Measurements from ENCODE around the gene NMRK2. TPM values are rescaled to one million over a fixed set of nuclear protein-coding genes. Genes with fewer than 3 reads are reported as not detected.
A peak's percentile ranks its signal among the peaks of the same experiment; 100 is the strongest.

The NMRK2 gene
- total RNA-seq, 4 donors from 2014 or later: 46.3 to 168 (median 106) TPM

- Histone ChIP-seq H3K27me3 (no peaks in the 10 kb centered on the region), H3K4me1 (peaks cover 18 to 20% of the 10 kb centered on the region in 2 donors), H3K27ac (peak overlapping the region in 3 of 4 donors; percentile 89 to 100 (median 91)), H3K36me3 (peaks cover 0 to 88% of the 10 kb centered on the region in 2 donors), H3K4me3 (no peak overlapping the region), H3K9me3 (no peaks in the 10 kb centered on the region)
- ATAC-seq: no peak
- in situ Hi-C loops (cut with MboI; ENCODE audit: low sequenced_read_pairs in 4 of 4): loop anchor here in 1 of 4 donors (10.0 kb wide), 1 partner anchor 84 kb away; the partner anchor contains the start of gene ZBTB7A
- no peak for DNase-seq
- intact Hi-C loops (cut with DNase I; ENCODE audit: low total_unique reads): loop anchor here (10.0 kb wide), 1 partner anchor 364 kb away; the partner anchor contains the start of gene MPND
- TF ChIP-seq POLR2A (IDR thresholded peaks at IDR 0.05): no peak
- TF ChIP-seq, protein P1, sequence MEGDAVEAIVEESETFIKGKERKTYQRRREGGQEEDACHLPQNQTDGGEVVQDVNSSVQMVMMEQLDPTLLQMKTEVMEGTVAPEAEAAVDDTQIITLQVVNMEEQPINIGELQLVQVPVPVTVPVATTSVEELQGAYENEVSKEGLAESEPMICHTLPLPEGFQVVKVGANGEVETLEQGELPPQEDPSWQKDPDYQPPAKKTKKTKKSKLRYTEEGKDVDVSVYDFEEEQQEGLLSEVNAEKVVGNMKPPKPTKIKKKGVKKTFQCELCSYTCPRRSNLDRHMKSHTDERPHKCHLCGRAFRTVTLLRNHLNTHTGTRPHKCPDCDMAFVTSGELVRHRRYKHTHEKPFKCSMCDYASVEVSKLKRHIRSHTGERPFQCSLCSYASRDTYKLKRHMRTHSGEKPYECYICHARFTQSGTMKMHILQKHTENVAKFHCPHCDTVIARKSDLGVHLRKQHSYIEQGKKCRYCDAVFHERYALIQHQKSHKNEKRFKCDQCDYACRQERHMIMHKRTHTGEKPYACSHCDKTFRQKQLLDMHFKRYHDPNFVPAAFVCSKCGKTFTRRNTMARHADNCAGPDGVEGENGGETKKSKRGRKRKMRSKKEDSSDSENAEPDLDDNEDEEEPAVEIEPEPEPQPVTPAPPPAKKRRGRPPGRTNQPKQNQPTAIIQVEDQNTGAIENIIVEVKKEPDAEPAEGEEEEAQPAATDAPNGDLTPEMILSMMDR (IDR thresholded peaks at IDR 0.05 in 4 of 5, conservative IDR thresholded peaks at IDR 0.05 in 1 of 5): no peak
Observed at GRCh38 chr19:3980353-3981251, 47.7 kb downstream of the NMRK2 start.

DNA sequence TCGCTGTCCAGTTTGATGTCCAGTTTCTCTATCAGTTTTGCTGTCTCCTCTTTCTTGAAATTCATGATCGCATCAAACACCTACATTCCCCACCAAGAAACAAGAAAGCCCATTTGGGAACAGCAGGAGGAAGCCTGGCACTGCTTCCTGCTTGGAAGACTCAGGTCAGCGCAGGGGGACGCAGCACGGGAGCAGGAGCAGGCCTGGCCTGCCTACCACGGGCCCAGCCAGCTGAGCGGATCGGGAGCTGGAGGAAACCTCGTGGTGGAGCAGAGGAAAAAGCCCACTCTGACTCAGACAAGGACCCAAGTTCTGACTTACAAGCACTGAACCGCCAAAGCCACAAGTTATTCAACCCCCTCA is 48.5 kb downstream of the NMRK2 start:
- no peaks in the 10 kb centered on the region for H3K9me3 ChIP-seq
- in situ Hi-C loops (cut with MboI; ENCODE audit: low sequenced_read_pairs in 4 of 4) (loop anchor here in 1 of 4 donors (10.0 kb wide), 1 partner anchor 83 kb away; the partner anchor contains the start of gene ZBTB7A), intact Hi-C loops (cut with DNase I; ENCODE audit: low total_unique reads) (loop anchor here (10.0 kb wide), 1 partner anchor 363 kb away; the partner anchor contains the start of gene MPND)
- TF ChIP-seq, protein P1 (IDR thresholded peaks at IDR 0.05 in 4 of 5, conservative IDR thresholded peaks at IDR 0.05 in 1 of 5): no peak
- TF ChIP-seq POLR2A (IDR thresholded peaks at IDR 0.05): no peak
- ATAC-seq (no peak), DNase-seq (no peak)
- H3K4me3 ChIP-seq: no peak overlapping the region
- H3K27ac ChIP-seq: peak overlapping the region; percentile 89 to 100 (median 92)
- H3K27me3 ChIP-seq: no peaks in the 10 kb centered on the region
- H3K4me1 ChIP-seq: peaks cover 25 to 26% of the 10 kb centered on the region in 2 donors
- peaks cover 0 to 80% of the 10 kb centered on the region in 2 donors for H3K36me3 ChIP-seq

- Histone ChIP-seq H3K9me3 (no peaks in the 10 kb centered on the region), H3K27me3 (no peaks in the 10 kb centered on the region), H3K4me1 (peaks cover 32% of the 10 kb centered on the region in 2 donors), H3K27ac (peak overlapping the region; percentile 89 to 100 (median 92)), H3K36me3 (peaks cover 0 to 73% of the 10 kb centered on the region in 2 donors), H3K4me3 (no peak overlapping the region)
- intact Hi-C loops (cut with DNase I; ENCODE audit: low total_unique reads): loop anchor here (2.0 to 10.0 kb wide), 2 partner anchors 27 to 363 kb away; partner anchors contain the start of gene MPND
- no peak for DNase-seq
- TF ChIP-seq, protein P1 (IDR thresholded peaks at IDR 0.05 in 4 of 5, conservative IDR thresholded peaks at IDR 0.05 in 1 of 5): no peak
- no peak for TF ChIP-seq POLR2A (IDR thresholded peaks at IDR 0.05)
- in situ Hi-C loops (cut with MboI; ENCODE audit: low sequenced_read_pairs in 4 of 4): loop anchor here in 1 of 4 donors (10.0 kb wide), 1 partner anchor 83 kb away; the partner anchor contains the start of gene ZBTB7A
- no peak for ATAC-seq
Observed at GRCh38 chr19:3981736-3982681, 49.1 kb downstream of the NMRK2 start.

All from gastrocnemius medialis (tissue), 4 donors.